Brain microvascular endothelial cell (primary cell): Measurements from ENCODE around the gene NPLOC4.
A peak's percentile ranks its signal among the peaks of the same experiment; 100 is the strongest.

ENCODE experiments used
- DNase-seq: peaks from one replicate; pipeline ENCODE4 v3.0.0-alpha.2; 2020
- H3K27ac ChIP-seq: fragments of 250-450 bp; sonication (Bioruptor Pico); 2 replicates; pipeline ENCODE4 v1.5.1; 2020; ENCODE audit warnings: mild to moderate bottlenecking, moderate library complexity
- H3K27me3 ChIP-seq: fragments of 250-450 bp; sonication (Bioruptor Pico); replicated peaks from 2 replicates; pipeline ENCODE4 v1.5.1; 2020; ENCODE audit warnings: mild to moderate bottlenecking
- H3K36me3 ChIP-seq: fragments of 250-450 bp; sonication (Bioruptor Pico); replicated peaks from 2 replicates; pipeline ENCODE4 v1.5.1; 2020; ENCODE audit warnings: mild to moderate bottlenecking
- H3K4me3 ChIP-seq: 2 replicates; pipeline ENCODE4 v1.5.1; 2011; ENCODE audit warnings: low read depth, mild to moderate bottlenecking, control low read depth, low read length, moderate library complexity
- CTCF ChIP-seq: IDR thresholded peaks from 2 replicates; pipeline ENCODE4 v1.5.1; 2011; ENCODE audit warnings: low read depth, mild to moderate bottlenecking, moderate library complexity, low read length, control low read depth, inconsistent platforms; ENCODE audit errors: missing control alignments
- in situ Hi-C: cut with HindIII; loops from 2 replicates; pipeline ENCODE4 v1.10.0; 2017; ENCODE audit warnings: low sequenced_read_pairs, low pct_ligation_motif_present

NPLOC4 gene

GRCh38 chr17:81553616-81554181 is 83.2 kb downstream of the NPLOC4 start:
- Histone ChIP-seq H3K4me3 (peak overlapping the region; percentile 88), H3K27ac (peak overlapping the region; percentile 51), H3K36me3 (peaks cover 34% of the 10 kb centered on the region), H3K27me3 (no peaks in the 10 kb centered on the region)
- TF ChIP-seq CTCF: no peak
- peak; percentile 88 for DNase-seq
- in situ Hi-C loops: no loop called here

- DNase-seq: peak; percentile 58
- TF ChIP-seq CTCF: no peak
- no peaks in the 10 kb centered on the region for H3K27me3 ChIP-seq
- peak overlapping the region; percentile 88 for H3K4me3 ChIP-seq
- in situ Hi-C loops: no loop called here
- H3K27ac ChIP-seq: peak overlapping the region; percentile 51
- peaks cover 29% of the 10 kb centered on the region for H3K36me3 ChIP-seq
Measured at GRCh38 chr17:81553018-81553615, 83.8 kb downstream of the NPLOC4 start.

- H3K27ac ChIP-seq: peak within 1 kb of the TSS; percentile 51
Measured at GRCh38 chr17:81552244-81553017, 84.5 kb downstream of the NPLOC4 start, which contains the start of gene FAAP100. TSS of gene FAAP100 (minus strand) at chr17:81552353. CDS start at chr17:81552330, 23 bp downstream.

GRCh38 chr17:81551458-81552243 is 85.3 kb downstream of the NPLOC4 start:
- DNase-seq: no peak
- in situ Hi-C loops: no loop called here
- Histone ChIP-seq H3K27ac (peak overlapping the region; percentile 51), H3K36me3 (peaks cover 29% of the 10 kb centered on the region), H3K4me3 (peak overlapping the region; percentile 88), H3K27me3 (no peaks in the 10 kb centered on the region)
- TF ChIP-seq CTCF: peak; percentile 5

More at GRCh38 chr17:81552244-81553017, 84.5 kb downstream of the NPLOC4 start, which contains the start of gene FAAP100:
- Histone ChIP-seq H3K27me3 (no peaks in the 10 kb centered on the region), H3K36me3 (peaks cover 29% of the 10 kb centered on the region), H3K4me3 (peak within 1 kb of the TSS; percentile 88)
- DNase-seq: peak; percentile 48
- no peak for TF ChIP-seq CTCF
- in situ Hi-C loops: no loop called here

GRCh38 chr17:81550830-81551457 is 86.0 kb downstream of the NPLOC4 start:
- peak overlapping the region; percentile 88 for H3K4me3 ChIP-seq
- TF ChIP-seq CTCF: no peak
- peaks cover 29% of the 10 kb centered on the region for H3K36me3 ChIP-seq
- no peak for DNase-seq
- in situ Hi-C loops: no loop called here
- no peaks in the 10 kb centered on the region for H3K27me3 ChIP-seq
- H3K27ac ChIP-seq: no peak overlapping the region
